Progenitor cell of endocrine pancreas (in vitro differentiated cells): Measurements from ENCODE around the gene SAMD5. TPM values are rescaled to one million over a fixed set of nuclear protein-coding genes. Genes with fewer than 3 reads are reported as not detected.
A peak's percentile ranks its signal among the peaks of the same experiment; 100 is the strongest.

Source experiments
- DNase-seq: peaks from one replicate; pipeline ENCODE4 v3.0.0; 2021; ENCODE audit warnings: low spot score; ENCODE audit not compliant: unreplicated experiment
- H3K27ac Mint-ChIP-seq: 2 replicates; pipeline ENCODE4 v1.8.0; 2021; ENCODE audit warnings: mild to moderate bottlenecking, moderate library complexity, mixed read lengths
- H3K27me3 Mint-ChIP-seq: 2 replicates; pipeline ENCODE4 v1.8.0; 2021; ENCODE audit warnings: mixed read lengths
- H3K36me3 Mint-ChIP-seq: 2 replicates; pipeline ENCODE4 v1.8.0; 2022; ENCODE audit warnings: mixed read lengths; ENCODE audit not compliant: insufficient read depth
- H3K4me1 Mint-ChIP-seq: 2 replicates; pipeline ENCODE4 v1.8.0; 2021; ENCODE audit warnings: low read depth, mixed read lengths
- H3K4me3 Mint-ChIP-seq: 2 replicates; pipeline ENCODE4 v1.8.0; 2021; ENCODE audit warnings: low read depth, mild to moderate bottlenecking, moderate library complexity, mixed read lengths
- H3K9me3 Mint-ChIP-seq: 2 replicates; pipeline ENCODE4 v1.8.0; 2021; ENCODE audit warnings: low read depth, mixed read lengths
- CTCF ChIP-seq: fragments of 200-600 bp; sonication (generic); IDR thresholded peaks from one replicate; pipeline ENCODE4 v1.5.0; 2021; ENCODE audit warnings: antibody characterized with exemption, mild to moderate bottlenecking; ENCODE audit not compliant: unreplicated experiment
- total RNA-seq: library from RNA; stranded (reverse); gene quantifications from 2 replicates; pipeline ENCODE4 v1.2.1, GENCODE V29; 2021

Gene SAMD5
- total RNA-seq, 1 donor from 2014 or later = 24.0 TPM

- Mint-ChIP-seq H3K4me3 (peak overlapping the region; percentile 87), H3K9me3 (no peaks in the 10 kb centered on the region), H3K36me3 (peaks cover 8% of the 10 kb centered on the region), H3K4me1 (peaks cover 22% of the 10 kb centered on the region), H3K27ac (no peak overlapping the region), H3K27me3 (peaks cover 23% of the 10 kb centered on the region)
- TF ChIP-seq CTCF = no peak
- no peak for DNase-seq
Observed at GRCh38 chr6:147510929-147511590, 2.6 kb downstream of the SAMD5 start.

- TF ChIP-seq CTCF = no peak
- no peak overlapping the region for H3K27ac Mint-ChIP-seq
- no peak for DNase-seq
- H3K9me3 Mint-ChIP-seq = no peaks in the 10 kb centered on the region
- peaks cover 8% of the 10 kb centered on the region for H3K27me3 Mint-ChIP-seq
- H3K36me3 Mint-ChIP-seq = peaks cover 9% of the 10 kb centered on the region
- H3K4me3 Mint-ChIP-seq = no peak overlapping the region
- peaks cover 12% of the 10 kb centered on the region for H3K4me1 Mint-ChIP-seq
Observed at GRCh38 chr6:147514831-147515230, 6.3 kb downstream of the SAMD5 start.

GRCh38 chr6:147515327-147515726, 6.8 kb downstream of the SAMD5 start:
- no peak overlapping the region for H3K4me3 Mint-ChIP-seq
- H3K27ac Mint-ChIP-seq = no peak overlapping the region
- TF ChIP-seq CTCF = no peak
- peaks cover 7% of the 10 kb centered on the region for H3K4me1 Mint-ChIP-seq
- peaks cover 9% of the 10 kb centered on the region for H3K36me3 Mint-ChIP-seq
- H3K27me3 Mint-ChIP-seq = peaks cover 3% of the 10 kb centered on the region
- DNase-seq = no peak
- no peaks in the 10 kb centered on the region for H3K9me3 Mint-ChIP-seq

GRCh38 chr6:147522597-147522996, 14.1 kb downstream of the SAMD5 start:
- Mint-ChIP-seq H3K4me3 (no peak overlapping the region), H3K4me1 (peaks cover 4% of the 10 kb centered on the region), H3K27me3 (no peaks in the 10 kb centered on the region), H3K36me3 (peaks cover 3% of the 10 kb centered on the region), H3K27ac (no peak overlapping the region), H3K9me3 (no peaks in the 10 kb centered on the region)
- DNase-seq = no peak
- TF ChIP-seq CTCF = no peak

- Mint-ChIP-seq H3K27me3 (no peaks in the 10 kb centered on the region), H3K4me3 (no peak overlapping the region), H3K36me3 (peaks cover 3% of the 10 kb centered on the region), H3K27ac (no peak overlapping the region), H3K4me1 (peaks cover 11% of the 10 kb centered on the region), H3K9me3 (no peaks in the 10 kb centered on the region)
- TF ChIP-seq CTCF = no peak
- DNase-seq = no peak
Observed at GRCh38 chr6:147525519-147526209, 17.2 kb downstream of the SAMD5 start.
